HG03469 (cell line): ENCODE data around the gene NUBPL.
"Not testable (repeated sequence)": the region's sequence is repeated elsewhere in the genome, so short reads cannot be mapped to it uniquely, and the experiment has no call there.

Source experiments
- ATAC-seq: cut with Tn5 transposase; IDR thresholded peaks from one replicate; pipeline ENCODE4 v1.9.1; 2021; ENCODE audit warnings: mild to moderate bottlenecking, moderate library complexity, moderate number of reproducible peaks; ENCODE audit not compliant: unreplicated experiment

Gene NUBPL

DNA sequence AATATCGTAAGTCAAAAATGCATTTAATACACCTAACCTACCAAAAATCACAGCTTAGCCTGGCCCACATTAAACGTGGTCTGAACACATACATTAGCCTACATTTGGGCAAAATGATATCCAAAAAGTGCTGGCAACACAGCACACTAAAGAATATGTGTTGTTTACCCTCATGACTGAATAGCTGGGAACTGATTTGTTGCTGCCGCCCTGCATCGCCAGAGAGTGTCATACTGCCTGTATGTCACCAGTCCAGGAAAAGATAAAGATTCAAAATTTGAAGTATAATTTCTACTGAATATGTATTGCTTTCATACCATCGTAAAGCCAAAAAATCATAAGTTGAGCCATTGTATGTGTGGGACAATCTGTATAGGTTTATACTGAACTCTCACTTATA, 157.8 kb downstream of the NUBPL start:
- no peak for ATAC-seq

DNA sequence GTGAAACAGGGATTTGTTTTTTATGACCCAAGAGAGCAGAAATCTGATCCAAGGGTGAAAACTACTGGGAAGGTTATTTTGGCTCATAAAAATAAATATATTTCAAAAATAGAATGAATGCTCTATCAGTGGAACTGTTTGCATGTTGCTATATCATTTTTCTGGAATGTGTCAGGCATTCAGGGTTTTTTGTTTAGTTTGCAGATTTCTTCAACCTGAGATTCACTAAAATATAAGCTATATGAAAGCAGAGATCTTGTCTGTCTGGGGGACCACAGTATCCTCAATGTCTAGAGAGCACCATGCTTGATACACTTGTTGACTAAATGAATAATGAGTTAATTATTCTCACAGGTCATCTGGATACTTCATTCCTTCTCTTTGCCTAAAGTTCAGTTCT, 165.1 kb downstream of the NUBPL start:
- ATAC-seq, result no peak

DNA sequence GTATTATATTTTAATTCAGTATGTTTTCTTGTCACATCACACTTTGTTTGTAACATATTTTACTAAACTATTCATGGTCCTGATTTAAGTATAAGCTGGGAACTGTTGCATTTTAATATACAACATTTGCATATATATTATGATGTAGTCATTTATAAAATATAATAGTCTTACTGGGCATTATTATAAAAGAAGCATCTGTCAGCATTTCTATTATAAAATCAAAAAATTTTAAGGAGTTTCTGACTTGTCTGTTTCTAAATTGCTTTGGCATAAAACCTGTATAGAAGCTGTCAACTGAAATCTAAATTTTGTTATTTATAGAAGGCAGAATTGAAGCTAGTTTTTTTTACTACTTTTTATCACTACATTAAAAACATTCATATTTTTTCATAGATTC, 166.6 kb downstream of the NUBPL start:
- ATAC-seq, result no peak

DNA sequence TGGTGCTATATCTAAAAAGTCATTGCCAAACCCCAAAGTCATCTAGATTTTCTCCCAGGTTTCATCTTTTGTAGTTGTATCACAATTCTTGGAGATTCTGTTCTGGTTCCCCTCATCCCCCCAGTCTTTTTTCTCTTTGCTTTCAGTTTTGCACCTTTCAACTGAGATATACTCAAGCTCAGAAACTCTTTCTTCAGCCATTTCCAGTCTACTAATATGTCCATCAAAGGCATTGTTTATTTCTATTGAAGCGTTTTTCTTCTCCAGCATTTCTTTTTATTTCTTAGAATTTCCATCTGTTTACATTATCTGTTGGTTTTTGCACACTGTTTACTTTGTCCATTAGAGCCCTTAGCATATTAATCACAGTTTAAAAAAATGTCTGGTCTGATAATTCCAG, 179.5 kb downstream of the NUBPL start:
- no peak for ATAC-seq

DNA sequence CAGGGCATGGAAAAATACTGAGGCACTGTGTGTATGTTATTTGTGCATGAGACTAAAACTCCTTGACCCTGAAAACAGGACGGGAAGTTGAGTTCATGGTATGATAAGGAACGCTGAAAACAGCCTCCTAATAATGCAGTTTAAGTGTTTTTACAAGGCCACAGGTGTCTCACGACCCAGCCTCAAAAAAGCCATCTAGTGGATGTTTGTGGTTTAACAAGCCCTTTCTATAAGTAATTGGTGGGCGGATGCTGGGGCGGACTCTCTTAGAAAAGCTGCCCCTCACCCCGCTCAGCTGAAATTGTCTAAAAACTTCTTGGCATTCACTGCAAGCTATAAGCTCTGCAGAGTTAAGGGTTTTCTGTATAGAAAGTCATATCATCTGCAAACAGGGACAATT, 184.5 kb downstream of the NUBPL start:
- no peak for ATAC-seq

DNA sequence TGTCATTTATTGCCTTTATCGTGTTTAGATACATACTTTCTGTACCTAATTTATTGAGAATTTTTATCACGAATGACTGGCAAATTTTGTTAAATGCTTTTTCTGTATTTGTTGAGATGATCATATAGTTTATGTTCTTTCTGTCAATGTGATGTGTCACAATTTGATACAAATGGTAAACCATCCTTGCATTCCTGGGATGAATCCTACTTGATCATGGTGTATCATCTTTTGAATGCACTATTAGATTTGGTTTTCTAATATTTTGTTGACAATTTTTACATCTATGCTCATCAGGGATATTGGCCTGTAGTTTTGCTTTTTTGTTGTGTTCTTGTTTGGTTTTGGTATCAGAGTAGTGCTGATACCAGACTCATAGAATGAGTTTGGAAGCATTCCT, 185.1 kb downstream of the NUBPL start:
- ATAC-seq, result no peak

DNA sequence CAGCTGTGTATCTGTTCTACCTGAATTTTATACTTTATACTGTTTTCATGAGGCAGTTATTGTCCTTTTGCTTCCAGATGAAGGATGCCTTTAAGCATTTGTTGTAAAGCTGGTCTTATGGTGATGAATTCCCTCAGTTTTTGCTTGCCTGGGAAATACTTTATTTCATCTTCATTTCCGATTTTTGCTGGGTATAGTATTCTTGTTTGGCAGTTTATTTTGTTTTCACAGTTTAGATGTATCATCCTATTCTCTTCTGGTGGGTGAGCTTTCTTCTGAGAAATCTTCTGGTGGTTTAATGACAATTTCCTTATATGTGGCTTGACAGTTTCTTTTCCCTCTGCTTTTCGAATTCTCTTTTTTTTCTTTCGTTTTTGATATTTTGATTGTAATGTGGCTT, 188.1 kb downstream of the NUBPL start:
- no peak for ATAC-seq

DNA sequence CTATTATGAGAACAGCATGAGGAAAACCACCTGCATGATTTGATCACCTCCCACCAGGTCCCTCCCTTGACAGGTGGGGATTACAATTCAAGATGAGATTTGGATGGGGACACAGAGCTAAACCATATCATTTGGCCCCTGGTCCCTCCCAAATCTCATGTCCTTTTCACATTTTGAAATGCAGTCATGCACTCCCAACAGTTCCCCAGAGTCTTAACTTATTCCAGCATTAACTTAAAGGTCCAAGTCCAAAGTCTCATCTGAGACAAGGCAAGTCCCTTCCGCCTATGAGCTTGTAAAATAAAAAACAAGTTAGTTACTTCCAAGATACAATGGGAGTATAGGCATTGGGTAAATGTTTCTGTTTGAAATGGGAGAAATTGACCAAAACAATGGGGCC, 189.8 kb downstream of the NUBPL start:
- ATAC-seq, result not testable (repeated sequence)

DNA sequence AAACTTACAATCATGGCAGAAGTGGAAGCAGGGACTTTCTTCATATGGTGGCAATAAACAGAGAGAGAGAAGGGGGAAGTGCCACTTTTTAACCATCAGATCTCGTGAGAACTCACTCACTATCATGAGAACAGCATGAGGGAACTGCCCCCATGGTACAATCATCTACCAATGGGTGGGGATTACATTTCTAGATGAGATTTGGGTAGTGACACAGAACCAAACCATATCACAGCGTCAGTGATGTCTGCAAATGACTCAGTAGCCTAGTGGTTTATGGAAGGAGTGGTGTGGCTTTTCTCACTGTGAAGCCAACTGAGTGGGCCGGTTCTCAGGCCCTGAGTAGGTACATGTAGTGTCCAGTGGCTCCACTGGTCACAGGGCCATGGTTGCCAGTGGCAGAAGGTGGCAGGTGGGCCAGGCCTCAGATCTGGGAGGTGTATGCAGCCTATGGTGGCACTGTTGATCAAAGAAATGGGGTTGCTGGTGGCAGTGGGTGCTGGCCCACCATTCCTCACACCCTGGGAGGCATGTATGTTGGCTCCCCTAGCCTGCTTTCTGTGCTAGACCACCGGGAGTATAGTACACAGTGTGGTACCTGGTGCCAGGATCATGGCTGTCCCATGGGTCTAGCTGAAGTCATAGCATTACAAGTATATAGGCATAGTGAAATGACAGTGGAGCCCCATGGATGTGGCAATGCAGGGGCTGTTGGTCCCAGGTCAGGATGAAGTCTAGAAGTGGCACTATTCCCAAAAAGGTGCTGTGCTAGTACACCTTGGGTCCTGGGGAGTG, 191.9 kb downstream of the NUBPL start:
- no peak for ATAC-seq

DNA sequence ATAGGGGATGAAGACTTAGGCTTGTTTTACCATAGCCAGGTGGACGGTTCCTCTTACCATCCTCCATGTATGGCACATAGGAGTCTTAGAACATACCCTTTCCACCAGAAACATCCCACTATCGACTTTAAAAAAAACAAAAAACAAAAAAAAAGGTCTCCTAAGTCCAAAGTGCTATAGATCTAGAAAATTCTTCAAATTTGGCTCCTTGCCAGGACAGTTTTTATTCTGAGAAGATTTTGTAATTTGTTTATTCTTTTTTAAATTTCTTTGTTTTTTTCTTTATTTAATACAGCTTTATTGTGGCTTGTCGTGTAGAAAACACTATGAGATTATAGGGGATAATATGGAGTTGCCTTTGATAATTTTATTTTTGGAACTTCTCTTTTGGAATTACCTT, 197.7 kb downstream of the NUBPL start:
- ATAC-seq, result no peak

DNA sequence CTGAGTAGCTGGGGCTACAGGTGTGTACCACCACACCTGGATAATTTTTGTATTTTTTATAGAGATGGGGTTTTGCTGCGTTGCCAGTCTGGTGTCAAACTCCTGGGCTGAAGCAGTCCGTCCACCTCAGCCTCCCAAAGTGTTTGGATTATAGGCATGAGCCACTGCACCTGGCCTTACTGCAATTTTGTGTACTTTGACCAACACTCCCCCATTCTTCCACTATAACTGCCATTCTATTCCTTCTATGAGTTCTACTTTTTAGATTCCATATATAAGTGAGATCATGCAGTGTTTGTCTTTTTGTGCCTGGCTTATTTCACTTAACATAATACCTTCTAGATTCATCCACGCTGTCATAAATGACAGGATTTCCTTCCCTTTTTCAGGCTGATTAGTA, 199.1 kb downstream of the NUBPL start:
- no peak for ATAC-seq

DNA sequence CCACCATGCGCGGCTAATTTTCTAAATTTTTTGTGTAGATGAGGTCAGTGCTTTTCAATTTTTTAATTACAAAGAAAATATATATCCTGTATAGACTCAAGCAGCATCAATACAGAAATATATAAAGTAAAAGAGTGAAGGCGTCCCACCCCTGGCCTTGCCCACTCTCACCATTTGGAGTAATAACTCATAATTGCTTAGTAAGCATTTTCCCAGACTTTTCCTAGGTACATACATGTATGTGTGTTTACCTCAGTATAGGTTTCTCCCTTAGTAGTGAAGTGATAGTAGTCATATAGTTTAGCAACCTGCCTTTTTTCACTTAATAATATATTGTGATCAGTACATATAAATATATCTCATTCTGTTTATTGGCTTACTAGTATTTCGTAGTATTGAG, 200.1 kb downstream of the NUBPL start:
- no peak for ATAC-seq

DNA sequence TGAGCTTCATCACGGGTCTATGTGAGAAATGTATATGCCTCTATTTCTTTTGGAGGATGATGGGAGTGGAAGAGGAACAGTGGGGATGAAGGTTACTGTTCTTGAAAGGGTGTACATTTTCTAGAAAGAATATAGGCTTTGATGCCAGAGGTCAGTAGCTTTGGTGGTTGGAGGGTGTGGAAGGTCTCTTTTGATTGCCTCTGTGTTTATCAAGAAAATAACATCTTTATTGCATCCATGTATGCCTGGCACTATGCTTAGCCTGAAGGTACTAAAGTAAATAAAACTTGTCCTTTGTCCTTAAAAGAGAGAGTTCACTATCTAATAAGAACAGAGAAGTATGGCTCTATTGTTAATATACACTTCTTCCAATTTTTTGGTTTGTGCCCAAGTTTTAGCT, 201.8 kb downstream of the NUBPL start:
- no peak for ATAC-seq

DNA sequence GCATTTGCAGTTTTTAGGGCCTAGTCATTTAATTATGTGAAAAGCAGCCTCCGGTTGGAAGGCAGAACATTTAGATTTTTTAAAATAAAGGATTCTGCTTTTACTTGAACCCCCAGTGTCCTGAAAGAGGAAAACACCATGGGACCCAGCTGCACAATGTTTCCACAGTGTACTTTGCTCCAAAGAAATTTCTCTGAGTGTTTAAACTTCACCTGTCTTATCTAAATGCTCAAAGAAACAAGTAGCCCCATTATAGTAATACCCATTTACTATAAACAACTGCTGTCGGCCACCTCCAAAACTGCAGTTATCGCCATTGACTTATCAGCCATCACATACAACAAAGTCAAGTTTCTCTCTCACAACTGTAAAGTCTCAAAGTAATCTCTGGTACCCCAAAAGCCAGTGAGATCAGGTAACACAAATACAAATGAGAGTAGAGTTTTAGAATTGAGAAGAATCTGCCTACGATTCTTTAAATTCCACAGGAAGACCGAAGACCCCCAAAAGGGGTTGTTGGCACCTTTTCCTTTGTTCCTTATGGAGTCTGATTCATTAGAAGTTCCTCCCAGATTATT, 205.2 kb downstream of the NUBPL start:
- ATAC-seq, result no peak

DNA sequence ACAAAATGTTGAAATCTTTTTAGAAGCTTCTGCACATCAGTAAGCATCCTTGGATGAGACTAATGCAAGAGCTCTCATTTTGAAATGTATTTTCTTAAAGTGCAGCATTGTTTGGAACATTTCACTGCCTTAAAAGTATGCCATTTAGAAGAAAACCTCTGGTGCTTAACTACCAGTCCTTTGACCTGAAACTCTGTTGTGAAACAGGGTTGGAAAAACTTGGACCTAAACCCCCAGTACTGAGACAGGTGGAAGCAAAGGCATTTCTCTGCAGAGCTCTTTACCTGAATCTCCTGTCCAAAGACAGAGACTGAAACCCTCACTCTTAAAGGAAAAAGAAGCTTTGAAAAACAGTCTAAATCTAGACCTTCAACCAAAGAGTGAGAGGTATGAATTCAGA, 207.2 kb downstream of the NUBPL start:
- no peak for ATAC-seq

DNA sequence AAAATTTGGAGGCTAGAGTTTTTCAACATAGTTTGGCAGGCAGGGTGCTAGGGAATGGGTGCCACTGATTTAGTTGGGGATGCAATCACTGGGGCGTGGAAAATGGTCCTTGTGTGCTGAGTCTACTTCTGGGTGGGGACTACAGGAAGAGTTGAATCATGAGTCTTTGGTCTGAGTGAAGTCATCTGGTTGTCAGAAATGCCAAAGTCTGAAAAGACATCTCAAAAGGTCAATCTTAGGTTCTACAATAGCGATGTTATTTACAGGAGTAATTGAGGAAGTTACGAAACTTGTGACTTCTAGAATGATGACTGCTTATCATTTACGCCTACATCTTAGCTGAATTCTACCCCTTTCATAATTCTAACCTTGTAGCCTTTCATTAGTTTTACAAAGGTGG, 209.1 kb downstream of the NUBPL start:
- no peak for ATAC-seq

DNA sequence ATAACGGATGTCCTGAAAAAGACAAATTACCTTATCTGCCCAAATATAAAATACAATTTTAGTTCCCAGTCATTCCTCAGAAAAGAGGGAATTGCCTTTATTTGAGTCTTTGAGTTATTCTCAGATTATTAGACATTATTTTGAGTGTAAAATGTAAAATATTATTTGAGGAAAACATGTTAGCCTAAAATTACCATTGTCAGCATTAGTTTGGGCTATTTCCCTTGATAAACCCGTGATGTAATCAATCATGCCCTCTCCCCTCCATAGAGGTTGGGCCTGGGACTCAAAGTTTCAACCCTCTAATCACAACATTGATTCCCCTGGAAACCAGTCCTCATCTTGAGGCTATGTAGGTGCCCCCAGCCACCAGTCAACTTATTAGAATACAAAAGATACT, 213.4 kb downstream of the NUBPL start:
- no peak for ATAC-seq

DNA sequence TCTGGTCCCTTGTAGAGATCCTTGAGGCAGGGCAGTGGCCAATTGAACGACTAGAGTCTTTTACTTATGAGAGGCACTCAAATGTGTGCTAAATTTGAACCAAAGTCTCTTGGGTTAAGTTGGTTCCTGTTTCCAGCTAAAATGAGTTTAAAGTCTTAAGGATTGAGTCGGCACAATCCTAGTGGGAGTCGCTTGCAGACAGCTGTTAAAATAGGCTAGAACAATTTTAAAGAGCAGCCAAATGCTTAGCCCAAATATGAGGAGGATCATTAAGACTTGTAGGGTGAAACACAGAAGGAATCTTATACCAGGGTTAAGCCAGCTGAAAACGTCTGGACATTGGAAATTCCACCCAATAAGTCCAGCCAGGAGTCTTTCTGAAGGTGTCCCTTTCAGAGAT, 216.1 kb downstream of the NUBPL start:
- ATAC-seq, result no peak

DNA sequence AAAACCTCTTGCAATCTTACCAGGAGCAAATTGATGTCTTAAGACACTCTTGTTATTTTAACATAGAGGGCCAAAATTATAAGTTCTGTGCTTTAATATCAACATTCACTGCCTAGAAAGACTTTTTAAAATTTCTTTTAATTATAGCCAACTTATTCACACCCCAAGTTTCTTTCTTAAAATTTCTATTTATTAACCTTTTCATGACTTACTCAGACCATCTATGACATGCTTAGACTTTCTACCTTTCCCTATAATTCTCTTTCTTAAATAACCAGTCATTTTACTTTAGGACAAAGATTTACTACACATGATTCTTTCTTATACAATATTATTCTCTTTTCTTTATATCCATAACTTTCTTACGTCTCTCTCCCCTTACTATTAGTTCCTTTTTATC, 220.4 kb downstream of the NUBPL start:
- ATAC-seq, result no peak

DNA sequence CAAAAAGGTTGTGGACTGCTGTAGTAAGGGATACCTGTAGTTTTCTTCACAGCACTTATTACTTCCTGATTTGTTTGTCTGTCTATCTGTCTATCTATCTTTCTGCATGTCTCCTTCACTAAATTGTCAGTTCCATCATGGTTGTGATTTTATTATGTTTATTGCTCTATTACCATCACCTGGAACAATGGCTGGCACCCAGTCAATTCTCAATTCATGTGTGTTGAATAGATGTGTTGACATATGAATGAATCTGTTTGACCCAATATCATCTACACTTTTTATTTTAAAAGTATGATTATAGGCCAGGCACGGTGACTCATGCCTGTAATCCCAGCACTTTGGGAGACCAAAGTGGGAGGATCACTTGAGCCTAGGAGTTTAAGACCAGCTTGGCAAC, 224.4 kb downstream of the NUBPL start:
- ATAC-seq, result no peak

DNA sequence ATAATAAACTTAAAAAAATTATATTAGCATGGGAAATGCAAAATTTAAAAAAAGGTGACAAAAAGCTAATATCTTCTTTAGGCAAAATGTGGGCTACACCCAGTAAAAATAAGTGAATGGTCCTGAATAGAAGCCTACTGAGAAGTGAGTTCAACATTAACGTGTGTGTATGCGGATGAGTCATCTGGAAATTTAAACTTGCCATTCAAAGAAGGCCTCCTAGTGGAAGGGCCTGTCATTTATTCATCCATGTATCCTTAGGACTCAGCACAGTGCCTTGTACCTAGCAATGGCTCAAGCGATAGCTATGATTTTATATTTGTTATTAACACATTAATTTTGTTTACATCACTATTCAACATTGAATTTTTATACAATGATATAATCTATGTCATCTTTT, 226.2 kb downstream of the NUBPL start:
- ATAC-seq, result no peak

DNA sequence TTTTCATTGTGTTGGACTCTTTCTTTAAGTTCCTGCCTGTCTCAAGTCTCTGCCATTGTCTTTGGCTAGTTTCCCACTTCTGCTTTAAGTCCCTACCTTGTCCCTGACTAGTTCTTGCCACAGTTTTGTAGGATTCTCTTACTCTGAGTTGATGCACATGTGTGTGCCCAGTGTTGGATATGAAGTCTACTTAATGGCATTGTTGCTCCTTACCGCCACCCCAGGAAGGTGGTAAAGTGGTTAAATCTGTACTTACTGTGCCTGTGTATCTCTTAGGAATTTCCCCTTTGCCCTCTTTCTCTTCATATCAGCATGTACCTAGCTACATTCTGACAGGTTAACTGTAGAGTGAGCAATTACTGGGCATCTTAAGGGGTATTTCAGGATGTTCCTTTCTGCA, 227.1 kb downstream of the NUBPL start:
- ATAC-seq, result no peak

DNA sequence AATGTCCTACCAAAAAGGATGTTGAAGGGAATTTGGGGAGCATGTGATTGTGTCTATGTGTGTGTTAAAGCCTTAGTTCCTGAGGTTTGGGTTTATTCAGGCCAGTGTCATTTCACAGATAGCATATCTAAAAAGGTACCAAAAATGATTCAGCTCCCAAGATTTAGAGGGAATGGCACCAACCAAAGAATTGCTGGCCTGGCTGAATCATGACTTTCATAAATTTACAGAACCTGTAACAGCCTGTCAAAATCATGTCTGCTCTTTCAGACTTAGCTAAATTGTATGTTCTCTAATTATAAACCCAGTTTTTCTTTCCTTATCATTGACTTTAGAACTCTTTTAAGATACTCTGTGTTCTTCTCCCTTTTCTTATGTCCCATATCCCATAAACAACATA, 231.5 kb downstream of the NUBPL start:
- ATAC-seq, result no peak
